Activated CD8-positive, alpha-beta T cell treated with anti-CD3 and anti-CD28 coated beads for 36 hours (primary cell): ENCODE results near the gene SCP2. TPM values are rescaled to one million over a fixed set of nuclear protein-coding genes. Genes with fewer than 3 reads are reported as not detected.

Experiments used
- ATAC-seq: fragments of 200-7000 bp; cut with Tn5 transposase; one replicate; pipeline ENCODE4 v1.10.0; 2021; ENCODE audit warnings: mild to moderate bottlenecking, moderate library complexity
- CTCF ChIA-PET: fragments of 350-600 bp; sonication (Branson Sonifier 250); formaldehyde crosslinking; loops from one replicate; lab custom pipeline; 2021; ENCODE audit warnings: antibody characterized with exemption; lab: Charles Lee
- POLR2A ChIA-PET: fragments of 350-600 bp; sonication (Branson Sonifier 250); formaldehyde crosslinking; loops from one replicate; lab custom pipeline; 2021; ENCODE audit warnings: antibody characterized with exemption; lab: Charles Lee
- DNase-seq: peaks from one replicate; pipeline ENCODE4 v3.0.0-alpha.2; 2020
- H3K27ac Mint-ChIP-seq: one replicate; pipeline ENCODE4 v1.8.0; 2021; ENCODE audit warnings: mild to moderate bottlenecking, mixed read lengths
- H3K27me3 Mint-ChIP-seq: one replicate; pipeline ENCODE4 v1.8.0; 2021; ENCODE audit warnings: mixed read lengths
- H3K36me3 Mint-ChIP-seq: one replicate; pipeline ENCODE4 v1.8.0; 2021; ENCODE audit warnings: low read depth, mixed read lengths
- H3K4me1 Mint-ChIP-seq: one replicate; pipeline ENCODE4 v1.8.0; 2021; ENCODE audit warnings: low read depth, mixed read lengths
- H3K4me3 Mint-ChIP-seq: one replicate; pipeline ENCODE4 v1.8.0; 2021; ENCODE audit warnings: mild to moderate bottlenecking, moderate library complexity, mixed read lengths
- H3K9me3 Mint-ChIP-seq: one replicate; pipeline ENCODE4 v1.8.0; 2021; ENCODE audit warnings: mixed read lengths
- CTCF ChIP-seq: fragments of 200-600 bp; IDR thresholded peaks from one replicate; pipeline ENCODE4 v1.8.0; 2022; ENCODE audit warnings: antibody characterized with exemption, mild to moderate bottlenecking
- intact Hi-C: fragments of 100-400 bp; cut with micrococcal nuclease; formaldehyde crosslinking; loops from one replicate; pipeline ENCODE4 v1.10.0; 2022
- total RNA-seq, 2 experiments: library from RNA; stranded (reverse); gene quantifications; one replicate each; pipeline ENCODE4 v1.2.3, GENCODE V29; 2021

SCP2 gene
- total RNA-seq, 2 experiments from 2014 or later: 60.7 to 66.8 TPM

DNA sequence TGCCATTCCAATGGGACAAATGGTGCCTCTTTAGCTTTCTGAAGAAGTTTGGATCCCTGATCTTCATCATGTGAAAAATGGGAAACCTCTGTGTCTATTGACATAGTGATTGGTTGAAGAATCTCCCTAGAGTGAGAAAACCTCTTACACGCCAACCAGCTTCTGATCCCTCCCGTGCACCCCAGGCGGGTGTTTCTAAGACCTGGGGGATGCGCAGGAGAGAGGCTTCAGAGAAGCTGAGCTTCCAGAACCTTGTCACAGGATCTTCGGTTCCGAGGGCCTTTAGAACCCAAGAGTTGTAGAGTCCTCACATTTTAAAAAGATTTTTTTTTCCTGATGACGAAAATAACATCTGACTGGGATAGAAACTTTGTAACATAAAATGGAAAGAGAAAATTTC lies 146.2 kb downstream of the SCP2 start:
- ChIA-PET POLR2A (no interaction called here), CTCF (no interaction called here)
- no peak for TF ChIP-seq CTCF
- H3K9me3 Mint-ChIP-seq: no peaks in the 10 kb centered on the region
- no peaks in the 10 kb centered on the region for H3K27me3 Mint-ChIP-seq
- H3K4me3 Mint-ChIP-seq: no peak overlapping the region
- no peak for ATAC-seq
- no peak overlapping the region for H3K27ac Mint-ChIP-seq
- no peaks in the 10 kb centered on the region for H3K4me1 Mint-ChIP-seq
- intact Hi-C loops: no loop called here
- no peaks in the 10 kb centered on the region for H3K36me3 Mint-ChIP-seq
- no peak for DNase-seq

DNA sequence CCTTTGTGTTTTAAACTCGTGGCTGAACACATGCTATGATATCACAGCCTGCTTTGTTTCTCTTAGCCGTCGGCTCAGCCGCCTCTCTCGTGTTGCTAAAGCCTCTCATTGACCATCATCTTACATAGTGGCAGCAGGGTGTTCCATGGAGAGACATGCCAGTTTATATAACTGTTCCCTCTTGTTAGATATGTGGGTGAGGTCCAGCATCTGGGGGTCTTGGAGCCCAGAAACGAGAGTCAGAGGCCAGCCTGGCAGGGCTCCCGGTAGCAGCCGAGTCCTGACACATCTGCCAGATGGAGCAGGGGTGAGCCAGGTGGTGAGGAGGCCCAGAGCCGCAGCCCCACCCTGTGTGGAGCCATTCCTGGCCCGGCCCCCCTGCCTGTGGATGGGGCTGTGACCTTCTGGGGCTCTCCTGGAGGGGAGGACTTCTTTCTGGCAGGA lies 146.8 kb downstream of the SCP2 start:
- DNase-seq: no peak
- CTCF ChIA-PET: no interaction called here
- H3K4me3 Mint-ChIP-seq: no peak overlapping the region
- no peaks in the 10 kb centered on the region for H3K9me3 Mint-ChIP-seq
- TF ChIP-seq CTCF: no peak
- no peak overlapping the region for H3K27ac Mint-ChIP-seq
- H3K27me3 Mint-ChIP-seq: no peaks in the 10 kb centered on the region
- no peak for ATAC-seq
- intact Hi-C loops: no loop called here
- POLR2A ChIA-PET: no interaction called here
- no peaks in the 10 kb centered on the region for H3K4me1 Mint-ChIP-seq
- no peaks in the 10 kb centered on the region for H3K36me3 Mint-ChIP-seq

DNA sequence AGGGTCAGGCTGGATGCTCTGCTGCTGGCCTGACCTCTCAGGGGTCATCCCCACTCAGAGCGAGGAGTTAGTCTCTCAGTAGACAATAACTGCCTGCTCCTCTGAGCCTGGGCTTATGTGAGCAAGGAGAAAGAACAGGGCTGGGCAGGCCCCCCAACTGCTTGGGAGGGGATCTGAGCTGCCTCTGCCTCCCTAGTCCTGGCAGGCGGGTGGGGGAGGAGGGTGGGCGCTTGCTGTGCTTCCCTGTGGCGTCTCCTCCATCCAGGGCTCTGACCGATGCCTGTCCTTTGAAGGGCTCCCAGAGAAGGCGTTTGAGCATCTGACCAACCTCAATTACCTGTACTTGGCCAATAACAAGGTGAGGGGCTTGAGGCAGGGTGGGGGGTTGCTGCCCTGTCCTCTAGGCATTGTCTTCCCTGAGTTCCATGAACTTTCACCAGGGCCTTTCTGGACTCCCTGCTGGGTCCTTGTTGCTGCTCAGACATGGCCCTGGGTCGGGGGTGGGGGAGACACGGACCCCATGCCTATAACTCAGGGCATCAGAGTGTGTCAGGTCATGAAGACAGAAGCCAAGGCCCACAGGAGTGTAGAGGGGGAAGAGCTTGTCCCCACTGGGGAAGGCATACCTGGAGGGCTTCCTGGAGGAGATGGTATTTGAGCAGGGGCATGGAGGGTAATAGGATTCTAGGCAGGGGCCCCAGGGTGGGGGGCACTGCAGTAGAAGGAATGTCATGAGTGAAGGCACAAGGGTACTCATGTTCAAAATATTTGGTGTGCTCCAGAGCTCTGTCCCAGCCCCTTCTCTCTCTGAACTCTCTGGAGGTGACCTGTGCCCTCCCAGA lies 147.5 kb downstream of the SCP2 start:
- Mint-ChIP-seq H3K4me1 (no peaks in the 10 kb centered on the region), H3K9me3 (no peaks in the 10 kb centered on the region), H3K36me3 (no peaks in the 10 kb centered on the region), H3K4me3 (no peak overlapping the region), H3K27me3 (no peaks in the 10 kb centered on the region), H3K27ac (no peak overlapping the region)
- TF ChIP-seq CTCF: no peak
- POLR2A ChIA-PET: no interaction called here
- no peak for DNase-seq
- intact Hi-C loops: no loop called here
- CTCF ChIA-PET: no interaction called here
- no peak for ATAC-seq

DNA sequence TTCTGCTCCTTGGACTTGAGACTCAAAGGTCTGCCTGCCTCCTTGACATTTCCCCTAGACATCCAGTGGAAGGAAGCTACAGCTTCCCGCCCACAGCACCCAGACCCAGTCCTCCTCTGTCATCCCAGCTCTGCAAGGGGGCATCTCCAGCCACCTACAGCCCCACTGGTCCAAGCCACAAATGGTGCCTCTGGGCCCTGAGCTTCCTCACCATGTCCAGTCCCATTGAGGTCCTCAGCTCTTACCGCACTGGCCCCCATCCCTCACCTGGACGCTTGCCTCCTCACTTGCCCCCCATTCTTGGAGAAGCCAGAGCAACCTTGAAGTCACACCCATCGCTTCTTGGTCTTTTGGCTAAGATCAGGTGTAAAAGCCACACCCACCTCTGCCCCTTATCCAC lies 148.1 kb downstream of the SCP2 start:
- TF ChIP-seq CTCF: no peak
- Mint-ChIP-seq H3K27me3 (no peaks in the 10 kb centered on the region), H3K9me3 (no peaks in the 10 kb centered on the region), H3K4me3 (no peak overlapping the region), H3K4me1 (no peaks in the 10 kb centered on the region), H3K36me3 (no peaks in the 10 kb centered on the region), H3K27ac (no peak overlapping the region)
- POLR2A ChIA-PET: no interaction called here
- CTCF ChIA-PET: no interaction called here
- intact Hi-C loops: no loop called here
- ATAC-seq: no peak
- DNase-seq: no peak

DNA sequence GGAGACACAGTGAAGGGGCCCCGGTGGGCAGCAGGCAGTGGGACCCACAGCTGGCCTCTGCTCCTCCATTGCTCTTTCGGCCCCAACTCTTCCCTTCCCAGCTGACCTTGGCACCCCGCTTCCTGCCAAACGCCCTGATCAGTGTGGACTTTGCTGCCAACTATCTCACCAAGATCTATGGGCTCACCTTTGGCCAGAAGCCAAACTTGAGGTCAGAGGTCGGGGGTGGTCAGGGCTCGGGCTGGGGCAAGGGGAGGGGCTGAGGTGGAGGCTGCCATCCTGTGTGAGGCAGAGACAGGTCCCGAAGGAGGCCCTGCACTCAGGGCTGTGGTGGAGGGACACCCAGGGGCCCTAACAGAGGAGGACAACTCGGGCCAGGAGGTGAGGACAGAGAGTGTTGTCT lies 148.7 kb downstream of the SCP2 start:
- Mint-ChIP-seq H3K4me1 (no peaks in the 10 kb centered on the region), H3K4me3 (no peak overlapping the region), H3K9me3 (no peaks in the 10 kb centered on the region), H3K27me3 (no peaks in the 10 kb centered on the region), H3K36me3 (no peaks in the 10 kb centered on the region), H3K27ac (no peak overlapping the region)
- DNase-seq: no peak
- POLR2A ChIA-PET: no interaction called here
- intact Hi-C loops: no loop called here
- ATAC-seq: no peak
- CTCF ChIA-PET: no interaction called here
- TF ChIP-seq CTCF: no peak
